Measurements from ENCODE around the gene UQCC3.
"Not testable (repeated sequence)": the region's sequence is repeated elsewhere in the genome, so short reads cannot be mapped to it uniquely, and the experiment has no call there.

UQCC3 gene

DNA sequence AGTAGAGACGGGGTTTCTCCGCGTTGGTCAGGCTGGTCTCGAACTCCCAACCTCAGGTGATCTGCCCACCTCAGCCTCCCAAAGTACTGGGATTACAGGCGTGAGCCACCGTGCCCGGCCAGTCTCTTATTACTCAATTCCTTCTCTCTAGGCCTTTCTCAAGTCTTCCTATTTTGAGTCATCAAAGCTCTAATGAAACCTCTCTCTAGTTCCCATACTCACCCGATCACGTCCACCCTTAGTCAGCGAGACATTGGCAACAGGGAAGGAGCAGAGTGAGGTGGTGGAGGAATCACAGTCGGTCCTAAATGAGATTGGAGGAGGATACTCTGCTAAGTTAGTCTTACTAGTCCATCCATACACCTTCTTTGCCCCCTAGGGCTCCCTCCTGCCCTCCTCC is 30.8 kb downstream of the UQCC3 start:
- no peak overlapping the region for H3K4me3 ChIP-seq (ENCODE audit: low read depth, low read length)

- not testable (repeated sequence) for H3K4me3 ChIP-seq (ENCODE audit: low read depth, low read length)
These were observed 32.4 kb downstream of the UQCC3 start for GRCh38 chr11:62703921-62704320.

GRCh38 chr11:62705413-62705812 is 33.9 kb downstream of the UQCC3 start:
- peak overlapping the region; percentile 86 for H3K4me3 ChIP-seq (ENCODE audit: low read depth, low read length)

- peak overlapping the region; percentile 86 for H3K4me3 ChIP-seq (ENCODE audit: low read depth, low read length)
These were observed 34.7 kb downstream of the UQCC3 start for GRCh38 chr11:62705880-62706849.

GRCh38 chr11:62706850-62707247 is 35.4 kb downstream of the UQCC3 start:
- peak overlapping the region; percentile 86 for H3K4me3 ChIP-seq (ENCODE audit: low read depth, low read length)

DNA sequence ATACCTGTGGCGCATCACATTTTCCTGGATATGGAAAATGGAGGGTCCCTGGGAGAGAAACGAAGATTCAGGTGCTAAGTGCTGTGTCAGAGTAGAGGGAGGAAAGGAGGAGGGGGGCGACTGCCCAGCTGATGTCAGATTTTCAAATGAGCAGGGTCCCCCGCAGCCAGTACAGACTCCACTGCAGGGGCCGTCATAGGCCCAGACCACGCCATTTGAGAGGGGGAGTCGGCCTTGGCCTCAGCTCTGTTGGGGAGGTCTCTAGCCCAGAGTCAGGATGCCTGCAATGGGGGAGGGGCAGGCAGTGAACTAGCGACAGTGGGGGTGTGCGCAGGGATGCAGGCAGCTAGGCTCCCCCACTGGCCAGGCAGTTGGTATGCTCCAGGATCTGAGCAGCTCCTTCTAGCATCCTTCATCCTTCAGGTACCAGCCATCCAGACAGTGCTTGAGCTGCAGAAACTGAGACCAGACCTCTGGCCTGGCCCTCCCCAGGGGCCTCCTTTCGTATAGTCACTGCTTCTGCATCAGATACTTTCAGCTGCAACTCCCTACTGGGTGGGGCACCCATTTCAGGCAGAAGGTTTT is 35.9 kb downstream of the UQCC3 start, which contains the start of the genes BSCL2 and GNG3:
BSCL2 (minus strand) TSS at position 148 of the 585 bp plus-strand sequence. CDS start 229 bp downstream, outside the sequence.
GNG3 (plus strand) TSS at position 400 of the 585 bp plus-strand sequence. CDS start 620 bp downstream, outside the sequence.
- H3K4me3 ChIP-seq (ENCODE audit: low read depth, low read length), result peak within 1 kb of the TSS; percentile 86

- H3K4me3 ChIP-seq (ENCODE audit: low read depth, low read length), result no peak overlapping the region
These were observed 36.9 kb downstream of the UQCC3 start for GRCh38 chr11:62708392-62708791.

- H3K4me3 ChIP-seq (ENCODE audit: low read depth, low read length), result peak overlapping the region; percentile 73
These were observed 37.3 kb downstream of the UQCC3 start for GRCh38 chr11:62708793-62709192.

DNA sequence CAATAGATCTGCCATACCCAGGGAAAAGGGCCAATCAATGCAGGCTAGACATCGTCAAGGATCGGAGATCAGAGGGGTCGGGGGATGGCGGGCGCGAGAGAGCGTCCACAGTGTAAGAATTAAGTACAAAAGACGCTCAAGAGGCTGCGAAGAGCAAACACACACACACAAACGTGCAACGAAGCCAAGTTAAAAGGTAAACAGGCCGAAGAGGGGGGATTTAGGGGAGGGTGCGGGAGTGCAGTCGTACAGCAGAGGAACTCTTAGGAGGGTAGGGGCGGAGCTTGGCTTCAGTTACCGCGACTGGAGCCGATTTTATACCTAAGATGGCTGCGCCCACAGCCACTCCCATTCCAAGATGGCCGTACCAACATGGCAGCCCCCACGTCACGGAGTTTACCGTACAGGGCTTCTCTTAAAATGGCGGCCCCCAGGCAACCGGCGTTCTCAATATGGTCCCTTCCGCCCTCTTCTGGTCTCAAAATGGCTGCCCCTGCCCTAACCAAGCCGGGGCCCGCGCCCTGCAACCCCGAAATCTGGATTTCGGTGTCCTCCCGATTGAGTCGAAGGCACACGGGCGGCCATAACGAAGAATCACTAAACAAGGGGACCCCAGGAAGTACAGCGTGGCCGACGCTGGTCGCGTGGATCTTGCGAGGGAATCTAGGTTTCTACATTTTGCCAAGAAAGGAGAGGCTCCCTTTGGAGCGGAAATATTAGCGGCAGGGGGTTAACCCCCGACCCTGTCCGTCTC is 38.0 kb downstream of the UQCC3 start:
- peak overlapping the region; percentile 73 for H3K4me3 ChIP-seq (ENCODE audit: low read depth, low read length)

- H3K4me3 ChIP-seq (ENCODE audit: low read depth, low read length), result peak overlapping the region; percentile 38
These were observed 38.5 kb downstream of the UQCC3 start for GRCh38 chr11:62710001-62710345.

DNA sequence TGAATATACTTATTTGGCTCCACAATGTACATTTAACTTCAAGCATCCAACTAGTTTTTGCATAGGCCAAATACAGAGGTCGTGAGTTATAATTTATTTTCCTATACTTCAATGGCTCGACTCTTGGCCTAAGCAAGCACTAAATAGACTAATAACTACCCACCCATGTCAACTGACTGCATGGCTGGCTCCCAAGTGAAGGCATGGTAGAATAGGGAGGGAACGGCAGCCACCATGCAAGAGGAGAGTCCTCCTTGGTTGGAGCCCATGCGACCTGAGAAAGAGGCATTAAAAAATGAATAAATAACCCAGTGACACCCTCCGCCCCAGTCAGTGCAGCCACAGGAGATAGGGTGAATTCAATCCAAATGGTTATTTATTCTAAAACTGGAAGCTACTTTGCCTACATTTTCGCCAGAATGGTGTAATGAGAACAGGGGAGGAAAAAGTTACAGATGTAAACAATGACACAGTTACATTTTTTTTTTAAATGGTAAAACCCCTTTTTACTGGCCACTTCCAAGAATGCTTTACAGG is 40.9 kb downstream of the UQCC3 start:
- H3K4me3 ChIP-seq (ENCODE audit: low read depth, low read length), result no peak overlapping the region

- no peak overlapping the region for H3K4me3 ChIP-seq (ENCODE audit: low read depth, low read length)
These were observed 41.4 kb downstream of the UQCC3 start for GRCh38 chr11:62712861-62713260.

- H3K4me3 ChIP-seq (ENCODE audit: low read depth, low read length), result no peak overlapping the region
These were observed 41.9 kb downstream of the UQCC3 start for GRCh38 chr11:62713343-62713742.

GRCh38 chr11:62715150-62716130 is 44.0 kb downstream of the UQCC3 start:
- H3K4me3 ChIP-seq (ENCODE audit: low read depth, low read length), result no peak overlapping the region

GRCh38 chr11:62716206-62716605 is 44.7 kb downstream of the UQCC3 start:
- no peak overlapping the region for H3K4me3 ChIP-seq (ENCODE audit: low read depth, low read length)

GRCh38 chr11:62716816-62717215 is 45.3 kb downstream of the UQCC3 start:
- H3K4me3 ChIP-seq (ENCODE audit: low read depth, low read length), result no peak overlapping the region

DNA sequence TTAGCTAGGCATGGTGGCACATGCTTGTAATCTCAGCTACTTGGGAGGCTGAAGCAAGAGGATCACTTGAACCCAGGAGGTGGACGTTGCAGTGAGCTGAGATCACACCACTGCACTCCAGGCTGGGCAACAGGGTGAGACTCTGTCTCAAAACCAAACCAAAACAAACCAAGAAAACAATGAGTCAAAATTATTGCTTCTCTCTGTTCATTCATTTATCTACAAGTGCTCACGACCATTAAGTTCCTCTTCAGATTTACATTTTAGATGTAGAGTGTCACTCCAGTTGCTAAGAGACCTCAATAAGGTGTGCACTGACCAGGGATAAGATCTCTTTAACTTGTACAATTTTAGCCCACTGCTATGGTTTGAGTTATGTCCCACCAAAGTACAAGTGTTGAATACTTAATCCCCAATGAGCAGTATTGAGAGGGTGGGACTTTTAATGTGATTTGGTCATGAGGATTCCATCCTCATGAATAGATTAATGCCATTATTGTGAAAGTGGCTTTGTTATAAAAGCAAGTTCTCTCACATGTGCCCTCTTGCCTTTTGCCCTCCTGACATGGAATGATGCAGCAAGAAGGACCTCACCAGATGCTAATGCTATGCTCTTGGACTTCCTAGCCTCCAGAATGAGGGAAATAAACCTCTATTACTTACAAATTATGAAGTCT is 48.0 kb downstream of the UQCC3 start:
- no peak overlapping the region for H3K4me3 ChIP-seq (ENCODE audit: low read depth, low read length)

GRCh38 chr11:62721994-62722393 is 50.5 kb downstream of the UQCC3 start:
- H3K4me3 ChIP-seq (ENCODE audit: low read depth, low read length), result no peak overlapping the region
